Stimulated activated CD4-positive, alpha-beta T cell treated with anti-CD3 and anti-CD28 coated beads, Interleukin-12 subunit alpha, Interleukin-12 subunit beta, amount 100 ng/mL, for 48 hours (primary cell): ENCODE data around the gene STIMATE.

Source experiments
- DNase-seq, 3 donors: peaks; one replicate each; pipeline ENCODE4 v3.0.0-alpha.2; 2020; ENCODE audit warnings: low read depth in 2 of 3, low spot score in 1 of 3

Gene STIMATE

DNA sequence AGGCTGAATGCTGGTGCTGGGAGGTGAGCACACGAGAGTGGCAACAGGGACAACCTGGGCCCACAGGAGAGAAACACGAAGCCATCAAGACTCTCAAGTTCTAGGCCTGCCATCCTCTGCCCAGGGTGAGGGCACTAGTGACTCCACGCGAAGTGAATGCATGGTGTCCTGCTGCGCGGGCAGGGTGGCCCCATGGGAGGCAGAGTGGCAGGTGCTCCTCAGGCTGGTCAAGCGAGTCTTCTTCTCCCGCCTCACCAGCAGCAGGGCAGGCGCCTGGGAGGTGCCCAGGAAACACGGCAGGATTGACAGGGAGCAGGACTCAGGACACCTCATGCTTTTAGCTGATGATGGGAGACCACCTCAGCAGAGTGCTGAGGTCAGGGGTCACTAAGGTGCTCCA, 26.9 kb downstream of the STIMATE start:
- DNase-seq, result no peak

DNA sequence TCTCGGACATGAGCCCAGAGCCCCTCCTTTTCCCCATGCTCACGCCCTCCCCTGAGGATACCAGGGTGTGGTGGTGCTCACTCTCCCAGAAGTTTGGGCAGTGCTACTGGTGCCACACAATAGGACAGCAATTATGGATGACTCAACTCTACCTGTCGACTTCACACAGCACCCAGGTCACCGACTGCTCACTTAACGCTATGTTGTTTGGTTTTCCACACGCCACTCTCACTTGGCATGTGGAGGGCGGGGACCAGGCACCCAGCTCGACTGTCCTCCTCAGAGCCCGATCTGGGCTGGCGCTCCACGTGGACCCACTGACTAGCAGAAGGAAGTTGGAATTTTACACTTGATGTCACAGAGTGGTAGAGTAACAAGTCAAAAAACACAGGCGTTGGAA, 30.9 kb downstream of the STIMATE start:
- DNase-seq, result no peak

DNA sequence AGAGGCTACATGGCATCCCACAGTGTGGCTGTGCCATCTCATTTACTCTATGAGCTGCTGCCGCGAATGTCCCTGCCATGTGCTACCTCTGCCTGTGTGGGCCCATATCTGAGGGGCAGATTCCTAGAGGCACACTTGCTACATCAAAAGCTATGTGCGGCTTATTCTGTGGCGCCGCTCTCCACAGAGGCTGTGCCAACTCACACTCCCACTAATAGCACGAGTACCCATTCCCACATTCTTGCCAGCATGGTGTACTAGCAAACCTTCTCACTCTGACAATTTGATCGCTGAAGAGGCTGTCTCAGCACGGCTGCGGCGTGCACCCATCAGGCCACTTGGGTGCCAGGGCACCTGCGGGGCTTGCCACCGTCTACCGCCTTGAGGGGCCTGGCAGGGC, 31.4 kb downstream of the STIMATE start:
- no peak for DNase-seq

DNA sequence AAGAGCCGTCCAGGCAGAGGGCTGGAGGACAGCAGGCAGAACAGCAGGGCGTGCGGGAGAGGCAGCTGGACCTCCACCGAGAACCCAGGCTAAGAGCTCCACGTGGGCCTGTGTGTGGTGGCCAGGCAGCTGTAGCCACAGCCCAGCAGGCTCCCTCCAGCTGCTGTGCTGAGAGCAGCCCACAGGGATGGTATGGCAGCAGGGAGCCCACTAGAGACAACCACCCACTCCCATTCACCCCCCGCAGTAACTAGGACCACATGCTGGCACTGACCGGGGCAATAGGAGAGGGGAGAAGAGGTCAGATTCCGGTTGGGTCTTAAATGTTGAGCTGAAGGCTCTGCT, 37.0 kb downstream of the STIMATE start:
- no peak for DNase-seq

DNA sequence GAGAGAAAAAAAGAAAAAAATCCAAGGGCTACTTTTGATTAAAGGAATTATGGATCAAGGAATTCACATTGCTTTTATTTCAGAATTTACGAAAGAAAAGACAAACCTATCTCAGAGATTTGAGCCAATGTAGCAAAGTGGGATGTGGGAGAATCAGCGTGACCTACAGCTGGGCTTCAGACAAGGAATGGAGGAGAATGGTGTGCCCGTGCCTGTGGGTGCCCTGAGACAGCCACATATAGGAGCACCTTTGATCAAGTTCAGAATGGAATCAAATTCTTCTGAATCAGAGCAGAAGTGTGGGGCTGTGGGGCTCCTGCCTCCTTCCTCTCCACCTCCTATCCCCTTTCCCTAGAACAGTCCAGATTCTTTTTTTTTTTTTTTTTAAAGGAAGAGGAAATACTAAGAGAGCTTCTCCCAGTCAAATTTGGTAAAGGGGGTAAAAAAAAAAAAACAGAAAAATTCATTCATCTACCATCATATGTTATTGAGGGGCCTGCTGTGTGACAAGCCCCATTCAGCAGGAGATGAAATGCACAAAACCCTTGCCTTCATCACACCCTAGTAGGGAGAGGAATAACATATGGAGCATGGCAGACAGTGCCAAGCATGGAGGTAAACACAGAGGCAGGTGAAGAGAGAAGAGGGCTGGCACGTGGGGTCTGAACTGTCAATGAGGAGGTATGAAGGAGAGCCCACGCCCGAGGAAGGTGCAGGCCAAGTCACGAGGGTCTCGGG, 37.5 kb downstream of the STIMATE start:
- DNase-seq, result no peak

DNA sequence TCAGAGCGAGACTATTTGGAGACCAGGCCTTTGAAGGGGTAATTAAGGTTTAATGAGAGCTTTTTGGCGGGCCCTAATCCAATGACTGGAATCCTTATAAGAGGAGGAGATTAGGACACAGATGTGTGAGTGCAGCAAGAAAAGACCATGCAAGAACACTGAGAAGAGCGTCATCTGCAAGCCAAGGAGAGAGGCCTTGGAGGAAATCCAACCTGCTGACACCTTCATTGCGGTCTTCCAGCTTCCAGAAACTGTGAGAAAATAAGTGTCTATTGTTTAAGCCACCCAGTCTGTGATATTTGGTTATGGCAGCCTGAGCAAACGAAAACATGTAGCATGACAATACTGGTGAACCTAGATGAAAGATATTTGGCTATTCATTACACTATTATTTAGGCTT, 39.5 kb downstream of the STIMATE start:
- DNase-seq, result no peak

DNA sequence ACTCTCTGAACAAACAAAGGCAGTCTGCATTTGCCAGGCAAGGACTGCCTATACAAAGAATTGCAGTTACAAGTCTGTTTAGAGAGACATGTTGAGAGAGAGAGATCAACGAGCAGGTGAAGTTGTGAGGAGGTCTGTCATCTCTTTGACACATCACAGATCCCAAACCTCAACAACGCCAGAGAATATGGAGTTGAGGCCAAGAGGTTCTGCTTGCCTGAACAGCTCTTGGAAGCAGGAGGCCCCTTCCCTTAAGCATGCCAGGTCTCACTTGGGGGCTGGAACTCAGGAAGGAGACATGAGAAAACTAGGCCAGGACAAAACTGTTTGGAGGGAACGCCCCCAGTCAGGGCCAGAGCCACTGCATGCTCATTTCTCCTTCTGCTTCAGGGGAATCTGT, 40.2 kb downstream of the STIMATE start:
- no peak for DNase-seq

DNA sequence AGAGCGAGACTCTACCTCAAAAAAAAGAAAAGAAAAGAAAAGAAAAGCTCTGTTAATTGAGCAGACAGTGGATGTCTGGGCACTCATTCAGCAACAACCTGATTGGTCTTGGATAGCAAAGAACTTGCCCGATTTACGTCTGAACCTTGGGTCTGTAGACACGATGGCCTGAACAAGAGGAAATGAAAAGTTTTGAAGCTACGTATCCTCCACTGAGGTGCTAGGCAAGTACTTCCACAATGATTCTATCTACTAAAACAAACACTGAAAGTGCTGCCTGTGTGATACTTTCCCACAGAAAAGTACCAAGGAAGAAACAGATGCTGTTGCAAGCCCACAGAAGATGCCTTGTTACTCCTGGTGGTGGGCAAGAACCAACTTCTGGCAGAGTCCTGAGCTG, 40.7 kb downstream of the STIMATE start:
- no peak for DNase-seq

DNA sequence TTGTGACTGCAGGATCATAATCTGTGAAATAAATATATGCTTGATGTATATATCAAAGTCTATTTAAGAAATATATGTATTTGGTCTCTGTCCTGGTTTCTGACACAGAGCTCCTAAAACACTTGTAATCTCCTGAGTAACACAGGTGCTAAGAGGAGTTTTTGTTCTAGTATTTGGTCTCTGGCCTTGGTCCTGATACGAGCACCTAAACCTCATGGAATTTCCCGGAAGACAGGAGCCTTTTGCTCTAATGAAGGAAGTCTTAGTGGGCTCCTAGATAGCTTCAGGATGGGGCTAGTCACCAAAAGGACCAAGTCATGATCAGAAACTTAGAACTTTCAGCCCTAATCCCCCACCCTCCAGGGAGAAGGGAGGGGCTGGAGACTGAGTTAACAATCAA, 43.3 kb downstream of the STIMATE start:
- DNase-seq, result no peak

DNA sequence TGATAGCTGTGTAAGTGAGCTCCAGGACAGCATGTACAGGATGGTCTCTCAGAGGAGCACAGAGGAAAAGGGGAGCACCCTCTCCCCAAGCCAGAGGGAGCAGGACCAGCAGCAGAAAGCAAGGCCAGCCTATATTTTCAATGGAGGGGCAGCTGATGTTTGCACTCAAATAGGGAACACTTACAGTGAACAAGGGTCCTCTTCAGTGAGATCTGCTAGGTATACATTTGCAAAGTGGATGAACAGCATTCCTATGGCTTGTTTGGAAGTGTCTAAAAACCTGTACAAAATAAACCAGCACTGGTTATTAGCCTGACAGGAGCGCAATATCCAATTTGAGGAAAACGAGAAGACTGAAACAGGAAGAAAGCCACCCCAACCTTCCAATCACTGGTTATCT, 44.9 kb downstream of the STIMATE start:
- DNase-seq, result no peak

DNA sequence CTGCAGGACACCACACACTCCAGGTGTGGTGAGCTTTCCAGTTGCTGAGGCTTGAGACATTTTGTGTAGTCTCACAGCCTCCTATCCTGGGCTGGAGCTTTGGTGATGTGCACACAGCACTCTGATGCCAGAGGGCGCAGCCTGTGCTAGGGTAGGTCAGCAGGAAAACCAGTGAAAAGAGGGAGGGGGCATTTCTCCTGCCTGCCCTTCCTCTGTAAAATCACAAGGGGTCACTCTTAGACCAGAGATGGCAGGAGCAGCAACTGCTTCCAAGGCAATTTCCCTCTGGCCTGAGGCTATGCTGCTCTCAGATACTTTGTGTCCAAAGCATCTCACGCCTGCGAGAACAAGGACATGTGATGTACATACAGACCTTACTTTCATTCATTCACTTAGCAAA, 46.0 kb downstream of the STIMATE start:
- DNase-seq, result peak; percentile 3 to 34 (median 16)

DNA sequence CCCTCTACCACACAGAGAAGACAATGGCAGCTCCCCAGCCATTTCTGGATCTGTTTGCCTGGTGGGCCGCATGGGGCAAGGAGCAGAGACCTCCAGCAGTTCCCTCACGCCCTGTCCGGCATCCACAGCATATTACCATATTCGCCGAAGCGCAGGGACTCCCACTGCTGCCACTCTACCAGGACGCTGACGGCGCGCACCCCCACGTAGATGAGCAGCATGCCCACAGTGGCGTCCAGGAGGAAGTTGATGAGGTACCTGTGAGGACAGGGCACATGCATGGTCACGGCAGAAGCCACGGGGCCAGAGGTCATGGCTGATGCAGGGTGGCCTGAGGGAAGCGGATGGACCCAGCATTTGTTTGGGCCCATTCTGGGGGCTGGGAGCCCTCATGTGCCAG, 47.7 kb downstream of the STIMATE start:
- no peak for DNase-seq

DNA sequence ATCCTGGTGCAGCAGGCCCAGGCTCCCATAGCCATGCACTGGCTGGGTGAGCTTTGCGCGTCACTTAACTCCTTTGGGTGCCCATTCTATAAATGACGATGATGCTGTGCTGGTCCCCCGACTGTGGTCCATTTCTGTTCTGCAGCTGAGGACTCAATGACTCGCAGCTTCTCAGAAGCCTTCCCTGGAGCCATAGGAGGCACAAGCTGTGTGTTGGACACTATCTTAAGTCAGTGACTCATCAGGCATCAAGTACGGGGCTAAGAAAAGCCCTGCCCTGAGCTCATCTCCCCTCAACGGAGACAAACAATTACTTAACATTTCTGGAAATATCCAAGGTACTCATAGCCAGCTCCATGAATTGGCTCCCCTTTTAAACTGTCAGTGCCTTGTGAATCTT, 48.7 kb downstream of the STIMATE start:
- no peak for DNase-seq

DNA sequence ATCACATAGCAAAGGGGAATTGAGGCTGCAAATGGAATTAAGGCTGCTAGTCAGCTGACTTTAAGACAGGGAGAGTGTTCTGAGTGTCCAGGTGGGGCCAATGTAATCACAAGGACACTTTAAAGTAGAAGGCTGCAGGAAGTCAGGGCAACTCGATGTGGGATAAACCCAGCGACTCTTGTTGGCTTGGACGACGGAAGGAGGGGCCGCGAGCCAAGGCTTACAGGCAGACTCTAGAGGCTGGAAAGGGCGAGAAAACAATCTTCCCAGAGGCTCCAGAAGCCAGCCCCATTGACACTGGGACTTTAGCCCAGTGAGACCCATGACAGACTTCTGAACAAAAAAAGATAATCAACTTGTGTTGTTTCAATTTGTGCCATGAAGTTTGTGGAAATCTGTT, 49.6 kb downstream of the STIMATE start:
- DNase-seq, result no peak

DNA sequence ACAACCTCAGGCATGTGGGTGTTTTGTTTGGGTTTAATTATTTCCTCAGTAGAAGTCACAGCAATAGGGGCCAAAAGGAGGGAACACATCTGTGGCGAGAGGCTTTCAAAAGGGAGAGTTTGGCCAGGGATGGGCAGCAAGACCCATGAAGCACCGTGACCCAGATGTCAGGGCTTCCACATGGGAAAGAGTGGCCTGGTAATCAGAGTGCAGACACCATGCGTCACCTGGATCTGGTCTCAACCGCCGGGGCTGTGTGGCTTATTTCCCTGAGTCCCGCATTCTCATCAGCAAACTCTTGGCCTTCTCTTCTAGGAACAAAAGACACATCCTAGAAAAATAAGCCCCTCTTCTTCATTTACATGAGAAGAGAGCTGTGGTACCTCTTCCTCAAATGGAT, 50.1 kb downstream of the STIMATE start:
- DNase-seq, result no peak

DNA sequence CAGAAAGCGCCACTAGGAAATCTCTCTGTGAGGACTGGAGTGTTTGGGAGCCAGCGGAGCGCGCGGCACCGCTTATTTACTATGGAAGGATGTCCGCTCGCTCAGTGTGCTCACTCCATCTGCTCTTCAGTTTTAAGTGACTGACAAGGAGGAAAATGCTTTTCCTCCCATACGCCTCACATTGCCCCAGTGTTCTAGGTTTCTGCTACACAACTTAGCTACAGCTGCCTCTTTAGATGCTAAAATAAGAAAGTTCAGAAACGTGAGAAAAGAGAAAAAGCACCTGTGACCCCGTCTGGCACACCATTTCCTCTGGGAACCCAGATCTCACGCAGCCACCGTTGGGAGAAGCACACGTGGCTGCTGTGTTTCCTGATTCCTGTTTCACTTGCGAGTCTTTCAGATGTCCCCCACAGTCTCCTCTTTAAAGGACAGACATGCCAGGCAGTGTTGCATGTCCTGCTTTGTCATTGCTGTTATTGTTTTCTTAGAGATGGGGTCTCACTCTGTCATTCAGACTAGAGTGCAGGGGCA, 50.8 kb downstream of the STIMATE start:
- no peak for DNase-seq

DNA sequence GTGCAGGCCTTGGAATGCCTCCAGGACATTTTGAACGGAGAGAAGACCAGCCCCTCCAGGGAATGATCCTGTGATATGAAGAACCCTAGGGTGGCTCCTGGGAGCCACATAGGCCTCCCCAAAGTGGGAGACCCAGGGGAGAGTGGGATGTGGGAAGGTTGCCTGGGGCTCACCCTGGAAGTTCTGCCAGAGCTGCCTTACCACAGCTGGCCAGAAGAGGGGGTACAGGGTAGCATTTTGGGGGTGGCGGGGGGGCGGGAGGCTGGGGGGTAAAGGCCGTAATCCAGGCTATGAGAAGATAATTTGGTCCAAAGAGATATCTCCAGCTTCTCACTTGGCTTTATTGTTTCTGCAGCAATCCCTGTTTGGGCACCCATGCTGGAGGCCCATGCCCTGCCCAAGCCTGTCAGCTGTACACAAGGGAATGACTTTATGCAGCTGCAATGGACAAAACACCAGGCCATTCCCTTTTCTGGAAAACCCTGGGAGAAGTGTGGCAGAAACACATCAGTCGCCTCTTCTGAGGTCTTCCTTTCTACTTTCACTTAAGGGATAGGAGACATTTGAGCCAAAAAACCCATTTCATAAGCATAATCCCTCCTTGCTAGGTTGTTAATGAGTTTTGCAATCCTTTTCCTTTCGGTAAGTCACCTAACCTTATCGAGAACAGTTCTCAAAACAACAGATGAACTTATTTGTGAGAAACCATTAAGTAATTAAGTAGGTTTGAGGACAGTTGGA, 51.5 kb downstream of the STIMATE start:
- DNase-seq, result peak in 1 of 3 donors; percentile 12

DNA sequence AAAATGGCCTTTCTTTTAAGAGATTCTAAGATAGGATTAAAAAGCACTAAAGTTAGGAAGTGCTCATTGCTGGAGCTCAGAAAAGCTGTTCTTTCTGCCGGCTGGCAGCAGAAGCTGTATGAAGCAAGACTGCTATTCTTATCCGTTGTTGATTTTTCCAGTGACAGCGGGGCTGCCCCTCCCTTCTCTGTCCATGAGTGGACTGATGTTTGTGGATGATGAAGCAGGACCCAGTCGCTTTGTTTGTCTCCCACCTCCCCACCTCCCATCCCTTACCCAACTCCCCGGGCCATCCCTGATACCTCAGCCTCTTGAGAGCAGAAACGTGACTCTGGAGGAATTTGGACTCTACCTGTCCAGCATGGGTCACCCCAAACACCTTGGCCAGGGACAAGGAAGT, 52.2 kb downstream of the STIMATE start:
- no peak for DNase-seq

DNA sequence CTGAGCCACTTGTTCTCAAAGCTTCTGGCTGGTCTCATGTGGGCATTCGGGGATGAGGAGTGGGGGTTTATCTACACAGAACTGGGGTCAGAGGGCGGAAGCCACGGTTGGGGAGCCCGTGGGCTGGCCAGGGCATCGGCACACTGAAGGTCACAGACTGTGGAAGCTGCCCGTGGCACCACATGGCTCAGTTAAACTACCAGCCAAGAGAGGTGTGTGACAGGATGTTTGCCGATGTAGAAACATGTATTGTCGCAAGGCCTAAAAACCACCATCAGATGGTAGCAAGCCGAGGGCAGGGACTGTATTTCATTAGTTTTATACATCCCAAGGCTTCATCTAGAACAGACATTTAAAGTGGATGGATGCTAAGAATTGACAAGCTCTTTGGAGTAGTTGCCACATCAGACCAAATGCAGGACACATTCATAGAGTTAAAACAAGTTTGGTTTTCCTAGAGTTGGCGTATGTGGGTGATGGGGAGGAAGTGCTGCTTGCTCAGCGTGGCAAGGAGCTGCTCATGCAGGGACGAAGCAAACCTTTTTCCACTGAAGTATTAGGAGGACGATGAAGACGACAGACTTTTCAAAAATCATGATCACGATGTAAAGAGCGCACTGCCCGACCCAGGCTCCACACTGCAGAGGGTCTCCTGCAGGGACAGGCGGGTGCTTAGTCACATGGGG, 52.9 kb downstream of the STIMATE start:
- no peak for DNase-seq

DNA sequence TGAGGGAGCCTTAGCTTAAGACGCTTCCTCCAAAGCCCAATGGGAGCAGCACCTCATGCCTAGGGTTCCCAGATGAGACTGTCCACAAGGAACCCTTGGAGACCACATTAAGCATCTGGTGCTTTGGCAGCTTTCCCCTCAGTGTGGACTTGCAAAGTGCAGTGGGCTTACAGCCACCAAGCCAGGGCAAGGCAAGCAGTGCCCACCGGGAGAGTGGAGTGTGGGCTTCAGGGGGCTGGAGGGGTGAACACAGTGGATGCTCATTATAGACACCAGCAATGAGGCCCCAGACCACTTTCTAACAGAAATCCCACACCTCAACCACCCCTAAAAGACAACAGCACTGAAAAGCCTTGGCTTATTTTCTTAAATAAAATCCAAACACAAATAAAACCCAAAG, 53.5 kb downstream of the STIMATE start:
- no peak for DNase-seq

DNA sequence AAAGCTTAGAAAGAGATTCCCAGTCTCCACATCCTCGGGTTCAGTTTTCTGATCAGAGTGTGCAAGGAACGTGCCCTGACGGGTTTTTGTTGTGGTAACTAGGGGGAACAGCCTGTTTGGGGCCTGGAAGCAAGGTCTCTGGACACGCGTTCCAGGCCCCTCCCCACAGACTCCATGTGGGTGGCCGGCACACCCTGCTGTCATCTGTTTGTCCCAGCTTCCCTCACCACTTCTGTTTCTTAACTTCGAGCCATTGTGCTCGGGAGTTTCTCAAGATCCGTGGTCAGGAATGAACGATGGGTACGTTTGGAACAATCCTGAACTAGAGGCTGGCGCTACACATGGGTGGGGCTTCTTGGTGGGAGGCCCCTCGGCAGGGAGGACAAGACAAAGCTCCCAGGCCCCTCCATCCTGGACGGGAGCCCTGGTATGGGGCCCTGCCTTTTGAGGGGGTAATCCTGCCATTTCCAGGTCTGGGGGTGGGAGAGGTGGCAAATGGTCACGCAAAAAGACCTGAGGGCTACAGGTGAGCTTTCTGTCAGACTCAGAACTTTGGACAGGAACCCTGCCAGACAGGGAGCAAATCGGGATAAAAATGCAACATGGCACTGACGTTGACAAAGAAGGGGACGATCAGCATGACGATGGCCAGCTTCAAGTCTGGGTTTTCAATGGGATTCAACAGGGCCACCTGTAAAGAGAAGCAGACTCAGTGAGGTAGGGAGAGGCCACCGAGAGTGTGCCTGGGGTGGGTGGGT, 54.1 kb downstream of the STIMATE start:
- no peak for DNase-seq
